Loucy (cell line): ENCODE measurements around the gene MT1E.

Experiments used
- EZH2phosphoT487 ChIP-seq: fragments of 200-600 bp; IDR thresholded peaks from 2 replicates; pipeline ENCODE4 v1.6.1; 2018; ENCODE audit warnings: antibody characterized with exemption, mild to moderate bottlenecking, moderate library complexity, borderline replicate concordance
- TF ChIP-seq, protein P1 (sequence below): fragments of 200-600 bp; sonication (generic); conservative IDR thresholded peaks from 2 replicates; pipeline ENCODE4 v1.5.1; 2014; ENCODE audit warnings: mild to moderate bottlenecking, antibody characterized with exemption, low read length

DNA sequence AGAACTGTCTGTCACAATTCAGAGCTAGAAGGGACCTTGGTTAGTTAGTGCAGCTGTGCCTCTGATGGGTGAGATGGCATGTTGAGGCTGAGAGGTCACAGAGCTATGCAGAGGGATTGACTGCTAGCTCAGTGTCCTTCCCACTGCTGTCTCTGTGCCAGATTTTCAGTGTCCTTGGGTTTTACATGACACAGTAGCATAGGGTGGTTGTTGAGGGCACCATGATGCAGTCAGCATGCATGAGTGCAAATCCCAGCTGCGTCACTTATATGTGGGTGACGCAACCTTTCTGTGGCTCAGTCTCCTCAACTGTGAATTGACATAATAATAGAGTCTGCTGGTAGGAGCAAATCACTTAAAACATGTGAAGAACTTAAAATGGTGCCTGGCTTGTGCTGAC is 15.6 kb downstream of the MT1E start:
- TF ChIP-seq, protein P1, sequence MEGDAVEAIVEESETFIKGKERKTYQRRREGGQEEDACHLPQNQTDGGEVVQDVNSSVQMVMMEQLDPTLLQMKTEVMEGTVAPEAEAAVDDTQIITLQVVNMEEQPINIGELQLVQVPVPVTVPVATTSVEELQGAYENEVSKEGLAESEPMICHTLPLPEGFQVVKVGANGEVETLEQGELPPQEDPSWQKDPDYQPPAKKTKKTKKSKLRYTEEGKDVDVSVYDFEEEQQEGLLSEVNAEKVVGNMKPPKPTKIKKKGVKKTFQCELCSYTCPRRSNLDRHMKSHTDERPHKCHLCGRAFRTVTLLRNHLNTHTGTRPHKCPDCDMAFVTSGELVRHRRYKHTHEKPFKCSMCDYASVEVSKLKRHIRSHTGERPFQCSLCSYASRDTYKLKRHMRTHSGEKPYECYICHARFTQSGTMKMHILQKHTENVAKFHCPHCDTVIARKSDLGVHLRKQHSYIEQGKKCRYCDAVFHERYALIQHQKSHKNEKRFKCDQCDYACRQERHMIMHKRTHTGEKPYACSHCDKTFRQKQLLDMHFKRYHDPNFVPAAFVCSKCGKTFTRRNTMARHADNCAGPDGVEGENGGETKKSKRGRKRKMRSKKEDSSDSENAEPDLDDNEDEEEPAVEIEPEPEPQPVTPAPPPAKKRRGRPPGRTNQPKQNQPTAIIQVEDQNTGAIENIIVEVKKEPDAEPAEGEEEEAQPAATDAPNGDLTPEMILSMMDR = no peak
- no peak for TF ChIP-seq EZH2phosphoT487
